Measurements from ENCODE around the gene SAMD10. TPM values are rescaled to one million over a fixed set of nuclear protein-coding genes. Genes with fewer than 3 reads are reported as not detected.
A peak's percentile ranks its signal among the peaks of the same experiment; 100 is the strongest.

SAMD10 gene
- total and polyA plus RNA-seq, 12 donors, result 3.4 to 8.8 (median 4.0) TPM

- no peaks in the 10 kb centered on the region for H3K27me3 ChIP-seq
- peak in 1 of 2 donors; percentile 27 for DNase-seq
- peaks cover 21 to 52% (median 45%) of the 10 kb centered on the region in 9 donors for H3K4me1 ChIP-seq
- peak overlapping the region; percentile 35 to 97 (median 85) for H3K4me3 ChIP-seq
- peaks cover 0 to 24% (median 6%) of the 10 kb centered on the region in 9 donors for H3K36me3 ChIP-seq
- no peak for TF ChIP-seq CTCF (IDR thresholded peaks at IDR 0.05)
- H3K9me3 ChIP-seq, result no peaks in the 10 kb centered on the region
- WGBS, 2 donors, result 1% methylated on average over 40 to 47 of the region's 47 CpGs
- intact Hi-C loops (cut with DNase I), result loop anchor here in 4 of 10 donors (10.0 kb wide), 3 partner anchors 74 to 204 kb away; no protein-coding TSS in a partner anchor
- peak overlapping the region; percentile 60 to 92 (median 86) for H3K27ac ChIP-seq
- peak in 1 of 8 donors; percentile 1 for ATAC-seq
Measured at GRCh38 chr20:63979229-63979556, 249 bp downstream of the SAMD10 start.

GRCh38 chr20:63978319-63979228 is 868 bp downstream of the SAMD10 start:
- peaks cover 21 to 56% (median 51%) of the 10 kb centered on the region in 9 donors for H3K4me1 ChIP-seq
- peak; percentile 78 to 82 for DNase-seq
- ATAC-seq, result peak; percentile 20 to 62 (median 36)

GRCh38 chr20:63977739-63978276 is 1.6 kb downstream of the SAMD10 start:
- intact Hi-C loops (cut with DNase I), result loop anchor here in 4 of 10 donors (10.0 kb wide), 3 partner anchors 73 to 203 kb away; no protein-coding TSS in a partner anchor
- H3K4me3 ChIP-seq, result peak overlapping the region in 1 of 10 donors; percentile 97
- H3K4me1 ChIP-seq, result peaks cover 21 to 56% (median 50%) of the 10 kb centered on the region in 9 donors
- peak overlapping the region in 4 of 10 donors; percentile 80 to 92 (median 88) for H3K27ac ChIP-seq
- ATAC-seq (peak in 1 of 8 donors; percentile 1), DNase-seq (peak; percentile 10 to 14)
- 69 to 72% methylated on average over 16 of the region's 16 CpGs for WGBS, 2 donors
- no peak for TF ChIP-seq CTCF (IDR thresholded peaks at IDR 0.05)
- H3K36me3 ChIP-seq, result peaks cover 0 to 10% (median 0%) of the 10 kb centered on the region in 9 donors
- H3K9me3 ChIP-seq, result no peaks in the 10 kb centered on the region
- H3K27me3 ChIP-seq, result no peaks in the 10 kb centered on the region

More at GRCh38 chr20:63978319-63979228, 868 bp downstream of the SAMD10 start:
- intact Hi-C loops (cut with DNase I), result loop anchor here in 4 of 10 donors (10.0 kb wide), 3 partner anchors 74 to 204 kb away; no protein-coding TSS in a partner anchor
- no peak for TF ChIP-seq CTCF (IDR thresholded peaks at IDR 0.05)
- H3K9me3 ChIP-seq, result no peaks in the 10 kb centered on the region
- 8 to 12% methylated on average over 45 to 52 of the region's 52 CpGs for WGBS, 2 donors
- H3K4me3 ChIP-seq, result peak overlapping the region; percentile 35 to 97 (median 85)
- H3K27me3 ChIP-seq, result no peaks in the 10 kb centered on the region
- H3K36me3 ChIP-seq, result peaks cover 0 to 18% (median under 1%) of the 10 kb centered on the region in 9 donors
- H3K27ac ChIP-seq, result peak overlapping the region; percentile 60 to 92 (median 86)

Data from heart right ventricle (tissue), 16 donors.